Activated CD4-positive, alpha-beta T cell treated with anti-CD3 and anti-CD28 coated beads, Interleukin-2, amount 10 ng/mL, durations not matched to agents 7 days and 5 days (primary cell): Measurements from ENCODE around the gene TYMP. TPM values are rescaled to one million over a fixed set of nuclear protein-coding genes. Genes with fewer than 3 reads are reported as not detected.

Experiments
- CTCF ChIA-PET: fragments of 350-600 bp; sonication (Branson Sonifier 250); formaldehyde crosslinking; loops from one replicate; lab custom pipeline; 2021; ENCODE audit warnings: antibody characterized with exemption; lab: Charles Lee
- POLR2A ChIA-PET: fragments of 350-600 bp; sonication (Branson Sonifier 250); formaldehyde crosslinking; loops from one replicate; lab custom pipeline; 2021; ENCODE audit warnings: antibody characterized with exemption; lab: Charles Lee
- DNase-seq: peaks from one replicate; pipeline ENCODE4 v3.0.0-alpha.2; 2020
- H3K27ac Mint-ChIP-seq: one replicate; pipeline ENCODE4 v1.8.0; 2021; ENCODE audit warnings: mild to moderate bottlenecking, moderate library complexity, mixed read lengths
- H3K27me3 Mint-ChIP-seq: one replicate; pipeline ENCODE4 v1.8.0; 2021; ENCODE audit warnings: mixed read lengths
- H3K36me3 Mint-ChIP-seq: one replicate; pipeline ENCODE4 v1.8.0; 2021; ENCODE audit warnings: low read depth, mixed read lengths
- H3K4me1 Mint-ChIP-seq: one replicate; pipeline ENCODE4 v1.8.0; 2021; ENCODE audit warnings: mixed read lengths
- H3K4me3 Mint-ChIP-seq: one replicate; pipeline ENCODE4 v1.8.0; 2021; ENCODE audit warnings: mild to moderate bottlenecking, moderate library complexity, mixed read lengths
- H3K9me3 Mint-ChIP-seq: one replicate; pipeline ENCODE4 v1.8.0; 2021; ENCODE audit warnings: mixed read lengths
- total RNA-seq, 2 experiments: library from RNA; stranded (reverse); gene quantifications; one replicate each; pipeline ENCODE4 v1.2.3, GENCODE V29; 2021

TYMP gene
- total RNA-seq, 2 experiments from 2014 or later: 92.2 to 126 TPM

DNA sequence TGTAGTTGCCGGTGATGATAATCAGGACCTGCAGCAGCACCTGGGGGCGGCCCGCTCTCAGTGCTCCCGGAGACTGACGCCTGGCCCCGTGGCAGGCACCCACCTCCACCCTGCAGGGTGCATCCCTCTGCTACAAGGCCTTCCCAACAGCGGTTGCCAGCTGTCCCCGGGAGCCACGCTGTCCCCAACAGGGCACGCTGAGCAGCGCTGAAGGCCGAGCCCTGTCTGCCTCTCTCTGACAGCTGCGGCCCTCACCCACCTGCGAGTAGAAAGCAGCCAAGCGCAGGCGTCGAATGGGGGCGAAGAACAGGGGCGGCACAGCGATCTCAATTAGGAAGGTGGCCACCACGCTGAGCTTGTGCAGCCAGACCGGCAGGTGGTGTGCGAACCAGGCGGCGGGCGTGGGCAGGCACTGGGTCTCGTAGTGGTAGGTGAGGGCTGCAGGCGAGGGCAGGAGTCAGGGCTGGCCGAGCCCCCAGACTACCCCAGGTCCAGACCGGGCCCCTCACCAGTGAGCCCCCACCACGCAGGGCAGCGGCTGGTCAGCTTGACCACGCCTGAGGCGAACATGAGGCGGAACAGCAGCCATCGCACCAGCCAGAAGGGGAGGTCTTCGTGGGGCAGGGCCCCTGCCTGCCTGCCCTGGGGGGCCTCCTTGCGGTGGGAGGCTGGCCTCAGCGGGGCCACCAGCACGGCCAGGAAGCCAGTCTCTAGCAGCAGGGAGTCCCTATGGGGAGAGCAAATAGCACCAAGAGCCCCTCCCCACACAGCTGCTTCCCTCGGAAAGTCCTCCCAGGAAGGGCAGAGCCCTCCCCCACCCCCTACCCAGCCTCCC, 23.8 kb downstream of the TYMP start:
- Mint-ChIP-seq H3K9me3 (no peaks in the 10 kb centered on the region), H3K4me1 (peaks cover 17% of the 10 kb centered on the region)

DNA sequence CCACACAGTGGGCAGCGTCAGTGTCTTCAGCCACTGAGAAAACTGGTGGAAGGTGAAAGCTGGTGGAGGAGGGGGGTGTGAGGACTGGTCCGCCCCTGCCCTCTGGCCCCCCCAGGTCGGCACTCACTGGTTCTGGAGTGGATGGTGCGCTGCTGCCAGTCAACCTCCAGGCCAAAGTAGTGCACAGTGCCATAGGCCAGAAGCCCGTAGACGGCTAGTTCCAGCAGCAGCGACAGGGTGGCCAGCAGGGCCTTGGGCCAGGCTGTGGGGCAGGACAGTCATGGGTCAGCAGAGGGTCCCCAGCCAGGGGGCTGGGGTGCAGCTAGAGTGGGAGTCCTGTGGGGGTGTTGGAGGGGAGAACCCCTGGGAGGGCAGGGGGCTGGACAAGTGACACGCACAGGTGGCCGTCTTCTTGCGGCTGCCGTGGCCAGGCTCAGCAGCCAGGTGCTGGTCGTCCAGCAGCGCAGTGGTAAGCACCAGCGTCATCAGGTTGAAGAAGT, 24.5 kb downstream of the TYMP start:
- Mint-ChIP-seq H3K36me3 (peaks cover 7% of the 10 kb centered on the region), H3K9me3 (no peaks in the 10 kb centered on the region), H3K27ac (no peak overlapping the region), H3K4me3 (peak overlapping the region; percentile 32), H3K27me3 (no peaks in the 10 kb centered on the region), H3K4me1 (peaks cover 15% of the 10 kb centered on the region)
- ChIA-PET CTCF (interaction anchor here (1.0 to 1.1 kb wide), 2 partner anchors 20 to 32 kb away, joined by 4 read pairs; partner anchors contain the start of gene SCO2), POLR2A (no interaction called here)
- DNase-seq: no peak

More for the DNA sequence above, 23.8 kb downstream of the TYMP start:
- Mint-ChIP-seq H3K4me3 (peak overlapping the region; percentile 96), H3K27me3 (no peaks in the 10 kb centered on the region), H3K36me3 (peaks cover 7% of the 10 kb centered on the region), H3K27ac (peak overlapping the region; percentile 93)
- DNase-seq: no peak
- ChIA-PET CTCF (interaction anchor here (0.5 to 1.4 kb wide), 3 partner anchors 8 to 211 kb away, joined by 3 to 4 read pairs (median 3); partner anchors contain the start of gene SCO2), POLR2A (interaction anchor here (0.6 kb wide), 1 partner anchor 15 kb away, joined by 3 read pairs; no protein-coding TSS in a partner anchor)

DNA sequence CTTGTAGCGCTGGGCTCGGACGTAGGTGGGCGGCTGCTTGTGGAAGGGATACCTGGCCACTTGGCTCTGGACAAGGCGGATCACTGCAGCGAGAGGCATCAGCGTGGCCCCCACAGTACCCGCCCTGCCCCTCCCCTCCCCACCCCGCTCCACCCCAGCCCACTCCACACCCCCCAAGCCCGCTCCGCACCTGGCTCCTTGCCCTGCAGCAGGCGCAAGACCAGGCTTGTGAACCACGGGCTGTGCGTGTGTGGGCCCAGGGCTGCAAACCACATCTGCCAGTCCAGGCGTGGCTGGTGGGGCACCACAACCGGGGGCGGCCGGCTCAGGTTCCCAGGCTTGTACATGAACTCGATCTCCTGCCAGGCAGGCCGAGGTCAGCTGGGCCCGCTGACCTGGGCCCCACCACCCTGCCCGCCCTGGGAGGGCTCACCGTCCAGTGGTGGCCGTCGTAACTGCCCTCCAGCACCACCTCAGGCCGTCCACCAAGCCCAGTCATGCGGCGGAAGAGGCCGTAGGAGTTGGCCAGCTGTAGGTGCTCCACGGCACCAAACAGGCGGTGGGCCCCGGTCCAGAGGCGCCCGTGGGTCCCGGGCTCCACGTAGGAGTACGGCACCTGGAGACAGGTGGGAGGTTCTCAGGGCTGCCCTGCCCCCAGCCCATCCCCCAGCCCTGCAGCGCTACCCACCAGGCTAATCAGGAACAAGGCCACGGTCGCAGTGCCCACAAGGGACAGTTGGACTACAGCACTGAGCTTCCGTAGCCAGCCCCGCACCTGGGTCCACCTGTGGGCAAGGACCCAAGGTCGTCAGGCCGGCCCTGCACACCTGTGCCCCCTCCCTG, 25.2 kb downstream of the TYMP start:
- DNase-seq: no peak

DNA sequence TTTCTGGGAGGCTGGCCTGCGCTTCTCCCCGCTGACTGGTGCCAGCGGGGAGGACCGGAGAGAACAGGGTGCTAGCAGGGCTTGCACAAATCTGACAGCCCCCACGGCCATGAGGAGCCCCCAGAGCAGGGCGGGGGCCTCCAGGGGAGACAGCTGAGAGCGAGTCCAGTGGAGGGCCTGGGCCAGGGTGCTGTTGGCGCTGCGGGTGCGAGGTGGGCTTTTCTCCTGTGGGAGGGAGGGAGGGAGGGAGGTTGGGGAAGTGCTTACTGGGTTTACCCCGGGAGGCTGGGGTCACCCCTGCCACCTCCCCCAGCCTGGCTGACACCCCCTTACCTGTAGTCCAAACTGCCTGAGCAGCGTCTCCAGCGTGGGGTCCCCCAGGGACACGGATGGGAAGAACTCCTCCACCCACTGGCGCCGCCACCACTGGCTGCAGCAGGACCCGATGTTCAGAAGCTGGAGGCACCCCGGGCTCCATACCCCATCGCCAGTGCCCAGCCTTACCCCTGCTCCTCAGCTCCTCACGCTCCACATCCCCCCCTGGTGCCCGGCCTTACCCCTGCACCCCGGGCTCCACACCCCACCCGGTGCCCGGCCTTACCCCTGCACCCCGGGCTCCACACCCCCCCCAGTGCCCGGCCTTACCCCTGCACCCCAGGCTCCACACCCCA, 26.2 kb downstream of the TYMP start:
- no peak for DNase-seq
- Mint-ChIP-seq H3K27ac (no peak overlapping the region), H3K4me3 (no peak overlapping the region), H3K9me3 (no peaks in the 10 kb centered on the region), H3K36me3 (peaks cover 4% of the 10 kb centered on the region), H3K4me1 (peaks cover 4% of the 10 kb centered on the region), H3K27me3 (no peaks in the 10 kb centered on the region)
- POLR2A ChIA-PET: no interaction called here
- CTCF ChIA-PET: interaction anchor here (1.4 to 3.3 kb wide), 2 partner anchors 18 to 22 kb away, joined by 3 to 12 read pairs; partner anchors contain the start of gene SCO2

More for the DNA sequence above, 25.2 kb downstream of the TYMP start:
- Mint-ChIP-seq H3K4me1 (peaks cover 11% of the 10 kb centered on the region), H3K9me3 (no peaks in the 10 kb centered on the region), H3K27ac (no peak overlapping the region), H3K27me3 (no peaks in the 10 kb centered on the region), H3K4me3 (peak overlapping the region; percentile 32), H3K36me3 (peaks cover 6% of the 10 kb centered on the region)
- POLR2A ChIA-PET: no interaction called here
- CTCF ChIA-PET: interaction anchor here (1.0 to 3.3 kb wide), 4 partner anchors 19 to 32 kb away, joined by 3 to 12 read pairs (median 4); partner anchors contain the start of gene SCO2

DNA sequence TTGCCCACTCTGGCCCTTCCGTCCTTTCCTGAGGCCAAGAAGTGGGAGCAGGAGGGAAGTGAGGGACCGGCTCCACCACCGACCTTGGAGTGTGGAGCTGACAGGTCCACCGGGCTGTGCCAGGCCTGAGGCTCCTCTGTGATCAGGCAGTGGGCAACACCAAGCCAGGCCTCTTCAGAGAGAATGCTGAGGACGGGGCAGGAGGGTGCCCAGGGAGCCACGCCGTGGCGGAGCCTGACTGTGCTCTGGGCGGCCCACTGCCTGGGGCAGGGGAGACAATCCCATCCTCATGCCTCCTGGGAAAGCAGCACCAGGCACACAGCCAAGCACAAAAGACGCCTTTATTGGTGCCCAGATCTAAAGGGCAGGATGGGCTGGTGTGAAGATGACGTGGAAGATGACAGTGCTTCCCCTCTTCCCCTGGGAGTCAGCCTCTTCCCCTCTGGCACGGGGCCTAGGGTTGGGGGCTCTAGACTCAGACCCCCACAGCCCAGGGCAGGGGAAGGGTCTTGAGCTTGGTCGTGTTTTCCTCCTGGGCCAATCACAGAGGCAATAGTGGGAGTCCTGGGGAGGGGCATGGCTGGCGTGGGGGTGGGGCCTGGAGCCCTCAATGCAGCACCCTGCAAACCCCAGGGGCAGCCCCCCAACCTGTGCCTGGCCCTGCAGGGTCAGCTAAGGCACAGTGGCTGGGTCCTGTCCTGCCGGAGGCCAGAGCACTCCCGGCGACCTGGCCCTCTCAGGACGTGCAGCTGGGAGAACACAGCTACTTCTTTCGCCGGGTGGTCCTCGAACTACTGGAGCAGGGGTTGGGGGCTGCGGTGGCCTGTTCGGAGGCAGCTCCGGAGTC, 27.0 kb downstream of the TYMP start:
- no peak for DNase-seq
- Mint-ChIP-seq H3K27me3 (peaks cover under 1% of the 10 kb centered on the region), H3K4me1 (peaks cover 9% of the 10 kb centered on the region), H3K27ac (no peak overlapping the region), H3K36me3 (peaks cover 4% of the 10 kb centered on the region), H3K9me3 (no peaks in the 10 kb centered on the region), H3K4me3 (no peak overlapping the region)
- POLR2A ChIA-PET: no interaction called here
- CTCF ChIA-PET: interaction anchor here (1.4 to 3.3 kb wide), 3 partner anchors 17 to 227 kb away, joined by 3 to 12 read pairs (median 6); partner anchors contain the start of gene SCO2

DNA sequence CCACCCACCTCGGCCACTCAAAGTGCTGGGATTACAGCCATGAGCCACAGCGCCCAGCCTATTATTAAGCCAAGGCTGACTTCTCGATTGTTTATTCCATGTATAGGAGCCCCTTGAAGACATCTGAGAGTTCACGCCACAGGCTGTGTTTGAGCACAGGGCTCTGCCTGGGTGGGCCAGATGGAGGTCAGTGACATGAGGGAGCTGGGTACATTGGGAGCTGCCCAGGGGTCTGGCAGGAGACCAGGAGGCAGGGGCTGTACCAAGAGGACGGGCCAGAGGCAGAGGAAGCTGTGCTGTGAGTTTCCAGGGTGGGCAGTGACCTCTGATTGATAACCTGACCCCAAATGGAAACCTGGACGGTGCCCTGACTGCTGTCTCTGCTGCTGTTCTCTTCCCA, 27.7 kb downstream of the TYMP start:
- H3K27ac Mint-ChIP-seq: peak overlapping the region; percentile 54
- H3K9me3 Mint-ChIP-seq: no peaks in the 10 kb centered on the region
- peaks cover 11% of the 10 kb centered on the region for H3K4me1 Mint-ChIP-seq
- H3K4me3 Mint-ChIP-seq: no peak overlapping the region
- H3K27me3 Mint-ChIP-seq: peaks cover 5% of the 10 kb centered on the region
- ChIA-PET POLR2A (no interaction called here), CTCF (interaction anchor here (0.6 to 3.3 kb wide), 5 partner anchors 24 to 226 kb away, joined by 3 to 12 read pairs (median 3); partner anchors contain the start of gene SCO2)
- no peak for DNase-seq
- peaks cover under 1% of the 10 kb centered on the region for H3K36me3 Mint-ChIP-seq

DNA sequence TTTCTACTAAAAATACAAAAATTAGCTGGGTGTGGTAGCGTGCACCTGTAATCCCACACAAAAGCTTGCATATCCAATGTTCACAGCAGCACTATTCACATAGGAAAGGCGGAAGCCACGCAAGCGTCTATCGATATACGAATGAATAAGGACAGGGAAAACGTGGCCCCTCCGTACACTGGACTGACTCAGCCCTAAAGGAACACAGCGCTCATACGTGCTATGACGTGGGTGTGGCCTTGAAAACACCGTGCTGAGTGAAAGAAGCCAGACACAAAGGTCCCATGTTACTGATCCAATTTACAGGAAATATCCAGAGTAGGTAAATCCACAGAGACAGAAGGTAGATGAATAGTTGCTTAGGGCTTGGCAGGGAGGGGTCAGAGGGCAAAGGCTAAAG, 29.4 kb downstream of the TYMP start:
- POLR2A ChIA-PET: no interaction called here

DNA sequence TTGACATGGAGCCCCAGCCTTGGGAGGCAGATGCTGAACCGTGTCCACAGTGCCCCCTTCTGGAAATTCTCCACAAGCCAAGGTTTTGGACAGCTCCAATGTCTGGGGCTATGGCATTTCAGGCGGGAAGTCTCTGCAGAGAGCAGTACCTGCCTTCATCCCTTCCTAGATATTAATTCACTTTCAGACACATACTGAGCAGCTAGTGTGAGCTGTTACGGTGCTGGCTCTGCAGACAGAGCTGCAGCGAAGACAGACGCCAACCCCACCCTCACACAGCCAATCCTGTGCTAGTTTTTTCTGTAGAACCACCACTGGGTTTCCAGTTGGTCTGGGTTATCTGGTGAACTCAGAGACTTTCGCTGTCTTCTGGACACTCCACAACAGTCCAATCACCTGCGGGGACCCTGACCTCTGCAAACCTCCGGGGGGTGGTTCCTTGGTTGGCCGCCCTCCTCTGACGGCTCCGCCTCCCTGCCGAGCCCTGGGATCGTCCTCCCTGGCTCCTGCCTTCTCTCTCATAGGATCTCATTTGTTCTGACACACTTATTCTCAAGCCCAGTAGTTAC, 31.4 kb downstream of the TYMP start:
- H3K36me3 Mint-ChIP-seq: no peaks in the 10 kb centered on the region
- H3K4me3 Mint-ChIP-seq: no peak overlapping the region
- H3K4me1 Mint-ChIP-seq: peaks cover 11% of the 10 kb centered on the region
- ChIA-PET POLR2A (no interaction called here), CTCF (interaction anchor here (0.6 to 3.6 kb wide), 21 partner anchors 8 to 254 kb away, joined by 3 to 13 read pairs (median 5); partner anchors contain the start of genes HDAC10, LMF2, MIOX and NCAPH2)
- peaks cover 12% of the 10 kb centered on the region for H3K27me3 Mint-ChIP-seq
- peak; percentile 78 for DNase-seq
- H3K27ac Mint-ChIP-seq: peak overlapping the region; percentile 17
- H3K9me3 Mint-ChIP-seq: no peaks in the 10 kb centered on the region

More for the DNA sequence above, 29.4 kb downstream of the TYMP start:
- CTCF ChIA-PET: interaction anchor here (3.6 kb wide), 1 partner anchor 27 kb away, joined by 13 read pairs; no protein-coding TSS in a partner anchor
- no peak overlapping the region for H3K27ac Mint-ChIP-seq
- H3K9me3 Mint-ChIP-seq: no peaks in the 10 kb centered on the region
- H3K4me1 Mint-ChIP-seq: peaks cover 11% of the 10 kb centered on the region
- no peak overlapping the region for H3K4me3 Mint-ChIP-seq
- no peak for DNase-seq
- H3K27me3 Mint-ChIP-seq: peaks cover 9% of the 10 kb centered on the region
- no peaks in the 10 kb centered on the region for H3K36me3 Mint-ChIP-seq

DNA sequence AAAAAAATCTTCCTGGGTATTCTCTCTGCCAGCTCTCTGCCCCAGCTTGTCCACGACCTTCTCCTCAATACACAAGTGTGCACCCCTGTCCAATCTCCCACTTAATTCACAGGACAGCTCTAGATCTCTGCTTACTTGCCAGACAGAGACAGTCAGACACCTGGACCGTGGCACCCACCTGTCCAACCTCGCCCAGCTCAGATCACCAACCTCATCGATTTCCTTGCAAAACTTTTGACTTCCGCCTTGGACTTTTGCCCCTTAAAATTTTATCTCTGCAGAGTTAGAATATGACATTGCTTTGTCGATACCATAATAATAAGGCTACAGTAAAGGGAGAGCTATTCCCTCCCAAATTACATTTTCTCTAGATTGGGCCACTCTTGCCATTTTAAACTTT, 32.7 kb downstream of the TYMP start:
- H3K4me1 Mint-ChIP-seq: peaks cover 11% of the 10 kb centered on the region
- H3K9me3 Mint-ChIP-seq: no peaks in the 10 kb centered on the region
- no peak overlapping the region for H3K27ac Mint-ChIP-seq
- H3K27me3 Mint-ChIP-seq: peaks cover 14% of the 10 kb centered on the region
- CTCF ChIA-PET: interaction anchor here (0.6 to 3.6 kb wide), 13 partner anchors 7 to 354 kb away, joined by 3 to 13 read pairs (median 4); partner anchors contain the start of genes LMF2, NCAPH2, SCO2 and SYCE3
- no peaks in the 10 kb centered on the region for H3K36me3 Mint-ChIP-seq
- DNase-seq: no peak
- POLR2A ChIA-PET: no interaction called here
- no peak overlapping the region for H3K4me3 Mint-ChIP-seq

DNA sequence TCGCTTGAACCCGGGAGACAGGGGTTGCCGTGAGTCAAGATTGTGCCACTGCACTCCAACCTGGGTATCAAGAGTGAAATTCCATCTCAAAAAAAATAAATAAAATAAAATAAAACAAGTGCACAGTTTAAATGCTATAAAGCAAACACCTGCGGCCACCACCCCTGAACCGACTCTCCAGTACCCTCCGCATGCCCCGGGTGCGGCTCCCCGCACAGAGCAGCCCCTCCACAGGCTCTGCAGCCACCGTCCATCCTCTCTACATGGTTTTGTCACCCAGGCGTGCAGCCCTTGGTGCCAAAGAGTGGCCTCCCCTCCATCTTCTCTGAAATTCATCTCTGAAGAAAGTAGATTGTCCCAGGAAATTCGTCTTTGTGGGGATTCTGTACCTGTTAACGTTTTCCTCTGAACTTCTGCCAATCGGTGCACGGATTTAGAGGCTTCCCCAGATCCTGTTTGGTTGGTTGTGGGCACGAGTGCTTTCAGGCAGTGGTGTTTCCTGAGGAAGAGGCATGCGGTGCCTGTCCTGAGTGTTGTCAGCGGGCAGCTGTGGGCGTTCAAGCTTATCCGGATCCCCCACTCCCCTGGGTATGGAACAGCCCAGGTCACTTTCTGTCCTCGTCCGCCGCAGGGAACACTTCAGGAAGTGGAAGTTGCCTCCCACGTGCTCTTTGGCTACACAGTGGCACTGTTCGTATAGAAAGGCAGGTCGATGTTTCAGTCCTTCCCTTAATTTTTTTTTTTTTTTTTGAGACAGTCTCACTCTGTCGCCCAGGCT, 39.1 kb downstream of the TYMP start:
- H3K4me1 Mint-ChIP-seq: peaks cover 11% of the 10 kb centered on the region
- no peak for DNase-seq
- no peaks in the 10 kb centered on the region for H3K9me3 Mint-ChIP-seq
- ChIA-PET CTCF (interaction anchor here (1.0 to 1.7 kb wide), 2 partner anchors 7 to 35 kb away, joined by 3 to 5 read pairs; no protein-coding TSS in a partner anchor), POLR2A (interaction anchor here (0.6 kb wide), 1 partner anchor 15 kb away, joined by 3 read pairs; no protein-coding TSS in a partner anchor)
- H3K27ac Mint-ChIP-seq: peak overlapping the region; percentile 46
- no peaks in the 10 kb centered on the region for H3K36me3 Mint-ChIP-seq
- no peak overlapping the region for H3K4me3 Mint-ChIP-seq
- peaks cover 10% of the 10 kb centered on the region for H3K27me3 Mint-ChIP-seq
